HUES6 (cell line): ENCODE data around the gene GNG10.
A peak's percentile ranks its signal among the peaks of the same experiment; 100 is the strongest.

Experiments
- H3K27ac ChIP-seq: 2 replicates; pipeline ENCODE4 v1.7.0; 2013; ENCODE audit warnings: low read depth, mild to moderate bottlenecking, low read length, inconsistent platforms
- H3K27me3 ChIP-seq: 2 replicates; pipeline ENCODE4 v1.6.1; 2013; ENCODE audit warnings: low read length; ENCODE audit not compliant: control insufficient read depth, insufficient read depth
- H3K36me3 ChIP-seq: 2 replicates; pipeline ENCODE4 v1.6.1; 2013; ENCODE audit warnings: low read length; ENCODE audit not compliant: control insufficient read depth, insufficient read depth
- H3K4me1 ChIP-seq: 2 replicates; pipeline ENCODE4 v1.6.1; 2013; ENCODE audit warnings: low read length; ENCODE audit not compliant: control insufficient read depth, insufficient read depth
- H3K4me3 ChIP-seq: 2 replicates; pipeline ENCODE4 v1.5.1; 2013; ENCODE audit warnings: low read depth, low read length
- H3K9ac ChIP-seq: one replicate; pipeline ENCODE4 v1.6.1; 2013; ENCODE audit warnings: mild to moderate bottlenecking, low read length
- H3K9me3 ChIP-seq: 2 replicates; pipeline ENCODE4 v1.6.1; 2013; ENCODE audit warnings: low read depth, low read length; ENCODE audit not compliant: control insufficient read depth, insufficient read depth

Gene GNG10

GRCh38 chr9:111631214-111631971 is 30.0 kb upstream of the GNG10 start, which contains the start of gene DNAJC25:
Gene DNAJC25, plus strand, starts transcription at chr9:111631334. Its CDS starts 74 bp downstream, at chr9:111631408.
- Histone ChIP-seq H3K4me1 (peaks cover 20% of the 10 kb centered on the region), H3K9me3 (no peaks in the 10 kb centered on the region), H3K4me3 (peak within 1 kb of the TSS; percentile 81), H3K27ac (peak within 1 kb of the TSS; percentile 75), H3K36me3 (peaks cover 4% of the 10 kb centered on the region; the same call in 1 of the 2 replicates), H3K9ac (peak within 1 kb of the TSS; percentile 95), H3K27me3 (no peaks in the 10 kb centered on the region)

DNA sequence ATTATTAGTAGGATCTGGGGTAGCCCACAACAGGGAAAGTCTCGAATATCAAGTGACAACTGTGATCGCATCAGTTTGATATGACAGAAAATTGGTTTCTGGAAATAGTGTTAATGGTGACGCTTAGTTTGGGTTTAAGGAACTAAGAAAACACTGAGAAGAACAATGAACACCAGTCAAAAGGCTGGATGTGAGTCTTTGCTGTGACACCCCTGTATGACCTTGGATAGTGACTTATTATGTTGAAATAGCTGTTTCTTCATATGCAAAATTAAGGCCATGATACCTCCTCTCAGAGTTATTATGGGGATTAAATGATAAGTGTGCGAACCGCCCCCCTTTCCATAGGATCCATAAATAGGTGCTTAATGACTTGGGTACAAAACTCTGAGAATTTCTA is 29.3 kb upstream of the GNG10 start:
- Histone ChIP-seq H3K4me1 (peaks cover 14% of the 10 kb centered on the region), H3K27me3 (no peaks in the 10 kb centered on the region), H3K9ac (peak overlapping the region; percentile 95), H3K4me3 (peak overlapping the region; percentile 81), H3K36me3 (peaks cover 4% of the 10 kb centered on the region; the same call in 1 of the 2 replicates), H3K27ac (peak overlapping the region; percentile 75; the same call in 1 of the 2 replicates), H3K9me3 (no peaks in the 10 kb centered on the region)

GRCh38 chr9:111632695-111633388 is 28.6 kb upstream of the GNG10 start:
- Histone ChIP-seq H3K9ac (no peak overlapping the region), H3K9me3 (peaks cover 3% of the 10 kb centered on the region; the same call in 1 of the 2 replicates), H3K36me3 (peaks cover 4% of the 10 kb centered on the region; the same call in 1 of the 2 replicates), H3K4me3 (peak overlapping the region; percentile 81), H3K27me3 (no peaks in the 10 kb centered on the region), H3K4me1 (peaks cover 7% of the 10 kb centered on the region; the same call in 1 of the 2 replicates), H3K27ac (no peak overlapping the region)

DNA sequence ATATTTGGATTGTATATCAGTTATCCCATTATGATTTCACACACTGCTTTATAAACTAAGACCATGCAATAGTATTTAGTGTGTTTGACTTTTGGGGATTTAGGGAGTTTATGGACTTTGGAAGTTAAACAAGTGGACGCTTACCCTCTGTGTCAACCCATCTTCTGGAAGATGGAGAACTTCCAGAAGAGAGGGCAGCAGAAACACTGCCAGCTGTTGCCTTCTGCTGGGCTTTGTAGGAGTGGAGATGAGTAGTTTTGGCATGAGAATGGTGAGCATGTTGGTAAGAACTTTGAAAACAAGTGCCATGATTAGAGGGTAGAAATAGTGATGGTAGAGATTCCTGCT is 28.0 kb upstream of the GNG10 start:
- no peak overlapping the region for H3K27ac ChIP-seq
- H3K4me3 ChIP-seq = peak overlapping the region; percentile 81; the same call in 1 of the 2 replicates
- peaks cover 7% of the 10 kb centered on the region; the same call in 1 of the 2 replicates for H3K4me1 ChIP-seq
- H3K9me3 ChIP-seq = peaks cover 4% of the 10 kb centered on the region; the same call in 1 of the 2 replicates
- peaks cover 5% of the 10 kb centered on the region; the same call in 1 of the 2 replicates for H3K36me3 ChIP-seq
- H3K9ac ChIP-seq = no peak overlapping the region
- no peaks in the 10 kb centered on the region for H3K27me3 ChIP-seq

GRCh38 chr9:111634860-111635259 is 26.5 kb upstream of the GNG10 start:
- H3K4me3 ChIP-seq = no peak overlapping the region

GRCh38 chr9:111637421-111637950 is 23.9 kb upstream of the GNG10 start:
- H3K9ac ChIP-seq = no peak overlapping the region
- H3K4me3 ChIP-seq = no peak overlapping the region
- no peak overlapping the region for H3K27ac ChIP-seq
- peaks cover 4% of the 10 kb centered on the region; the same call in 1 of the 2 replicates for H3K4me1 ChIP-seq
- no peaks in the 10 kb centered on the region for H3K27me3 ChIP-seq
- peaks cover 7% of the 10 kb centered on the region; the same call in 1 of the 2 replicates for H3K36me3 ChIP-seq
- peaks cover 15% of the 10 kb centered on the region; the same call in 1 of the 2 replicates for H3K9me3 ChIP-seq

More at GRCh38 chr9:111634860-111635259, 26.5 kb upstream of the GNG10 start:
- H3K36me3 ChIP-seq = peaks cover 7% of the 10 kb centered on the region; the same call in 1 of the 2 replicates
- peaks cover 7% of the 10 kb centered on the region; the same call in 1 of the 2 replicates for H3K4me1 ChIP-seq
- peaks cover 15% of the 10 kb centered on the region; the same call in 1 of the 2 replicates for H3K9me3 ChIP-seq
- H3K27ac ChIP-seq = no peak overlapping the region
- no peak overlapping the region for H3K9ac ChIP-seq
- H3K27me3 ChIP-seq = no peaks in the 10 kb centered on the region

GRCh38 chr9:111644195-111644772 is 17.1 kb upstream of the GNG10 start:
- Histone ChIP-seq H3K27ac (no peak overlapping the region), H3K9me3 (0 out of 2 replicates have a peak, but pooled peaks cover 2% of the 10 kb centered on the region), H3K27me3 (no peaks in the 10 kb centered on the region), H3K4me1 (no peaks in the 10 kb centered on the region), H3K4me3 (no peak overlapping the region), H3K36me3 (peaks cover 35% of the 10 kb centered on the region), H3K9ac (no peak overlapping the region)

DNA sequence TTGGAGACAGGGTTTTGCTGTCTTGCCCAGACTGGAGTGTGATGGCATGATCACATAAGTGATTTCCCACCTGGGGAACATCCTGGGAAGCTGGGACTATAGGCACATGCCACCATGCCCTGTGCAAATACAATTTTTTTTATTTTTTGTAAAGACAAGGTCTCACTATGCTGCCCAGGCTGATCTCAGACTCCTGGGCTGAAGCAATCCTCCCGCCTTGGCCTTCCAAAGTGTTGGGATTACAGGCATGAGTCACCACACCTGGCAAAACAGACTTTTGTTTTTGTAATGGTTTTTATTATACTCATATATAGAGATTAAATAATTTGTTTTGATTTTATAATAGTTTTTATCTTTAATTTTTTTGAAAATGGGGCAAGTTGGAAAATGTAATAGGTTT is 15.6 kb upstream of the GNG10 start:
- Histone ChIP-seq H3K4me1 (no peaks in the 10 kb centered on the region), H3K36me3 (peaks cover 49% of the 10 kb centered on the region), H3K27ac (no peak overlapping the region), H3K9me3 (no peaks in the 10 kb centered on the region), H3K4me3 (no peak overlapping the region), H3K9ac (no peak overlapping the region), H3K27me3 (no peaks in the 10 kb centered on the region)

DNA sequence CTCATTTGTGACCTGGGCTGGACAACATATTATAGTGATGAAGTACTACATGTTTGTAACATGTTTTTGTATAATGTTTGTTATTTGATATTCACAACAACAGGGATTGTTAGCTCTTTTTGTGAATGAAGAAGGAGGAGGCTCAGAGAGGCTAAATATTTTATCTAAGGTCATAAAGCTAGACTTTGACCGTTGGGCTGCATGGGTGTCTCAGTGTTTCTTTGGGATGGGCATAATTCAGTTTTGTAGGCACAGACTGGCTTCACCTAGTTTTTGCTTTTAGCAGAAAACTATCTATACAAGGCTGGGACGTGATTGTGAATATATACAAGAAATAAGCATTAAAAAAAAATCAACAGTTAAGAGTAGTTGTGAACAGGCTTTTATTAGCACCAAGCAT is 15.0 kb upstream of the GNG10 start:
- Histone ChIP-seq H3K9ac (no peak overlapping the region), H3K36me3 (peaks cover 49% of the 10 kb centered on the region), H3K27me3 (no peaks in the 10 kb centered on the region), H3K9me3 (no peaks in the 10 kb centered on the region), H3K4me1 (no peaks in the 10 kb centered on the region), H3K27ac (no peak overlapping the region), H3K4me3 (no peak overlapping the region)

- H3K36me3 ChIP-seq = peaks cover 49% of the 10 kb centered on the region
- no peak overlapping the region for H3K9ac ChIP-seq
- no peak overlapping the region for H3K27ac ChIP-seq
- H3K27me3 ChIP-seq = no peaks in the 10 kb centered on the region
- H3K4me1 ChIP-seq = no peaks in the 10 kb centered on the region
- H3K4me3 ChIP-seq = no peak overlapping the region
- no peaks in the 10 kb centered on the region for H3K9me3 ChIP-seq
Measured at GRCh38 chr9:111648066-111648465, 13.3 kb upstream of the GNG10 start.
